Measurements from ENCODE around the gene PROM2. TPM values are rescaled to one million over a fixed set of nuclear protein-coding genes. Genes with fewer than 3 reads are reported as not detected.

Gene PROM2
- total RNA-seq, 1 donor from 2014 or later, result 10.8 TPM

GRCh38 chr2:95270541-95271081, 3.6 kb upstream of the PROM2 start:
- TF ChIP-seq CTCF (IDR thresholded peaks at IDR 0.05; ENCODE audit: insufficient read depth, low read length, severe bottlenecking), result no peak
- H3K27me3 ChIP-seq (ENCODE audit: control insufficient read depth, insufficient read depth, low read length), result no peaks in the 10 kb centered on the region
- H3K4me3 ChIP-seq (ENCODE audit: low read depth, low read length), result no peak overlapping the region
- no peaks in the 10 kb centered on the region for H3K36me3 ChIP-seq (ENCODE audit: control insufficient read depth, insufficient read depth, low read length)
- DNase-seq (ENCODE audit: low read depth) (no peak), FAIRE-seq (no peak)

GRCh38 chr2:95271381-95271971, 2.8 kb upstream of the PROM2 start:
- H3K36me3 ChIP-seq (ENCODE audit: control insufficient read depth, insufficient read depth, low read length), result no peaks in the 10 kb centered on the region
- no peak for DNase-seq (ENCODE audit: low read depth)
- no peak overlapping the region for H3K4me3 ChIP-seq (ENCODE audit: low read depth, low read length)
- FAIRE-seq, result no peak
- TF ChIP-seq CTCF (IDR thresholded peaks at IDR 0.05; ENCODE audit: insufficient read depth, low read length, severe bottlenecking), result no peak
- H3K27me3 ChIP-seq (ENCODE audit: control insufficient read depth, insufficient read depth, low read length), result no peaks in the 10 kb centered on the region

- FAIRE-seq (no peak), DNase-seq (ENCODE audit: low read depth) (no peak)
- Histone ChIP-seq H3K27me3 (ENCODE audit: control insufficient read depth, insufficient read depth, low read length) (no peaks in the 10 kb centered on the region), H3K4me3 (ENCODE audit: low read depth, low read length) (no peak overlapping the region), H3K36me3 (ENCODE audit: control insufficient read depth, insufficient read depth, low read length) (peaks cover 3% of the 10 kb centered on the region)
- TF ChIP-seq CTCF (IDR thresholded peaks at IDR 0.05; ENCODE audit: insufficient read depth, low read length, severe bottlenecking), result no peak
Measured at GRCh38 chr2:95272299-95272751, 1.9 kb upstream of the PROM2 start.

- H3K4me3 ChIP-seq (ENCODE audit: low read depth, low read length), result no peak overlapping the region
- H3K27me3 ChIP-seq (ENCODE audit: control insufficient read depth, insufficient read depth, low read length), result no peaks in the 10 kb centered on the region
- no peak for TF ChIP-seq CTCF (IDR thresholded peaks at IDR 0.05; ENCODE audit: insufficient read depth, low read length, severe bottlenecking)
- FAIRE-seq (no peak), DNase-seq (ENCODE audit: low read depth) (no peak)
- peaks cover 5% of the 10 kb centered on the region for H3K36me3 ChIP-seq (ENCODE audit: control insufficient read depth, insufficient read depth, low read length)
Measured at GRCh38 chr2:95272781-95273180, 1.5 kb upstream of the PROM2 start.

GRCh38 chr2:95273566-95274290, 521 bp upstream of the PROM2 start:
- H3K4me3 ChIP-seq (ENCODE audit: low read depth, low read length), result no peak overlapping the region
- FAIRE-seq, result peak; percentile 58
- peaks cover 8% of the 10 kb centered on the region for H3K36me3 ChIP-seq (ENCODE audit: control insufficient read depth, insufficient read depth, low read length)
- DNase-seq (ENCODE audit: low read depth), result peak; percentile 39
- no peak for TF ChIP-seq CTCF (IDR thresholded peaks at IDR 0.05; ENCODE audit: insufficient read depth, low read length, severe bottlenecking)
- H3K27me3 ChIP-seq (ENCODE audit: control insufficient read depth, insufficient read depth, low read length), result no peaks in the 10 kb centered on the region

Measured in bronchial epithelial cell (primary cell).